T-helper 9 cell (primary cell): ENCODE measurements around the gene KIZ.

Experiments used
- DNase-seq: peaks from one replicate; pipeline ENCODE4 v3.0.0-alpha.2; 2020
- total RNA-seq, 2 donors: gene quantifications; one replicate each; lab custom pipeline; 2026; lab: John Stamatoyannopoulos, UW

KIZ gene, protein sequence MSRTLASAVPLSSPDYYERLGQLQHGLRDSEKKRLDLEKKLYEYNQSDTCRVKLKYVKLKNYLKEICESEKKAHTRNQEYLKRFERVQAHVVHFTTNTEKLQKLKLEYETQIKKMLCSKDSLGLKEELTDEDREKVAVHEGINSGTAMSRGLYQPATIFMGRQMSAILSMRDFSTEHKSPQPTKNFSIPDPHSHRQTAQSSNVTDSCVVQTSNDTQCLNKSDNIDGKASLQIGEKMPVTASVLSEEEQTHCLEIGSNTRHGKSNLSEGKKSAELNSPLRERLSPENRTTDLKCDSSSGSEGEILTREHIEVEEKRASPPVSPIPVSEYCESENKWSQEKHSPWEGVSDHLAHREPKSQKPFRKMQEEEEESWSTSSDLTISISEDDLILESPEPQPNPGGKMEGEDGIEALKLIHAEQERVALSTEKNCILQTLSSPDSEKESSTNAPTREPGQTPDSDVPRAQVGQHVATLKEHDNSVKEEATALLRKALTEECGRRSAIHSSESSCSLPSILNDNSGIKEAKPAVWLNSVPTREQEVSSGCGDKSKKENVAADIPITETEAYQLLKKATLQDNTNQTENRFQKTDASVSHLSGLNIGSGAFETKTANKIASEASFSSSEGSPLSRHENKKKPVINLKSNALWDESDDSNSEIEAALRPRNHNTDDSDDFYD
- 21.0 to 34.3 reads per million in 2 donors for total RNA-seq

DNA sequence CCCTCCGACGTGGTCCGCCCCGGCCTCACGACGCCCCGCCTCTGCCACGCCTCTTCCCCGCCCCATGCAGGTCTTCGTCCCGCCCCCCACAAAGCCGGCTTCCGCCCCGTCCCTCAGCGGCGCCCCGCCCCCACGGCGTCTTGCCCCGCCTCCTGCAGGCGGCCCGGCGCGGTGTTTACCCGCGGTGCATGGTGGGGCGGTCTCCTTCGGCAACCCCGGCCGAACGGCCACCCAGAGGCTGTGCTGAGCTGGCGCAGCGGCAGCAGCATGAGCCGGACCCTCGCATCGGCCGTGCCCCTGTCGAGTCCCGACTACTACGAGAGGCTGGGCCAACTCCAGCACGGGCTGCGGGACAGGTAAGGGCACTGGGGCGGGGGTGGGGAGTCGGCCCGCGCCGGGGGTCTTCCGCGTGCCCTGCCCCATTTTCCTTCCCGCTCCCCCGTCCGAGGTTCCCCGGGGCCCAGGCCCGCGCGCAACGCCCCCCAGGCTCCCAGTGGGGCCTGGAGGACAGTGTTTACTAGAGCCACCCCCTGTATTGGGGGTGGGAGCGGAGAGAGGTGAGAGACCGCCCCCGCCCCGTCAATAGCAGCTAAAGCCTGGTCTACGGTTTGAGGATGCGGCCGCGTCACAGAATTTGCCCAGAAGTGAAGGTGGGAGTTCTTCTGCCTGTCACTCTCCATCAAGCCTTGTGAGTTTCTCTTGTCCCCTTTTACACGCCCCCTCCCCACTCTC, at the start of gene KIZ:
KIZ (plus strand) TSS at position 234 of the 732 bp plus-strand sequence; CDS start at position 268, 34 bp downstream.
- DNase-seq = peak; percentile 99

DNA sequence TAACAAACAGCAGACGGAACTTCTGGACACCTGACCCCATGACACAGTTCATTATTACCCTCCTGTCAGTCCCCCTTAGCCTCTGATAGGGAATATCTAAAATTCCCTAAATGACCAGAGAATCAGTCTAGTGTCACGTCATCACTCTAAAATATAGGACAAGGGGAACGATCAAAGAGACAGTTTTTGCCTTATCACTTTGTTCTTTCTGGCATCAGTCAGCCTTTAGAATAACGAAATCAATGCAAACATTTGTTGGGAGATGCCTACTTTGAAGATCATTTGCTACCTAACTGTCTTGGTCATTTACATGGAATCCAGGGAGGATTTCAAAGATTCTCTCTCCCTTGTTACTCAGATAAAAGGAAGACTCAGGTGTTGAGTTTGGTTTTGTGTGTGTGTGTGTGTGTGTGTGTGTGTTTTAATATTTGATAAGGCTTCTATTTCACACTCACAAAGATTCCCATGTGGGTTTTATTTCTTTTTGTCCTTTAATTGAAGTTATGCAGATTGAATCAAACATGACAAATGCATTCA, 48.0 kb upstream of the KIZ start:
- no peak for DNase-seq

DNA sequence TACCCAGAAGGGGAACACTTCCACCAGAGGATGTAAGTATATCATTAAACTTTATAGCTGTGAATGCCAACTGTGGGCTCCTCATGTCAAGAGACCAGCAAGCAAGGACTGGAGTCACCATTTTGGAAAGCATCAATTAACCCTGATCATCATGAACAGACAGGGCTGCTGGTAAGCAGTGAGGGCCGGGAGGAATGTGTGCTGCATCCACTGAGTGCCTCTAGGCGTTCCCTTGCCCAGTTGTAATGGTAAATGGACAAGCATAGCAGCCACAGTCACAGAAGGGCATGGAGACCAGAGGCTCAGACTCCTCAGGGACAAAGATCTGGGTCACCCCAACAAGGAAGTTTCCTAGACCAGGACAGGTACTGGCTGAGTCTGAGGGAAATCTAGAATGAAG, 43.3 kb upstream of the KIZ start:
- DNase-seq = no peak

DNA sequence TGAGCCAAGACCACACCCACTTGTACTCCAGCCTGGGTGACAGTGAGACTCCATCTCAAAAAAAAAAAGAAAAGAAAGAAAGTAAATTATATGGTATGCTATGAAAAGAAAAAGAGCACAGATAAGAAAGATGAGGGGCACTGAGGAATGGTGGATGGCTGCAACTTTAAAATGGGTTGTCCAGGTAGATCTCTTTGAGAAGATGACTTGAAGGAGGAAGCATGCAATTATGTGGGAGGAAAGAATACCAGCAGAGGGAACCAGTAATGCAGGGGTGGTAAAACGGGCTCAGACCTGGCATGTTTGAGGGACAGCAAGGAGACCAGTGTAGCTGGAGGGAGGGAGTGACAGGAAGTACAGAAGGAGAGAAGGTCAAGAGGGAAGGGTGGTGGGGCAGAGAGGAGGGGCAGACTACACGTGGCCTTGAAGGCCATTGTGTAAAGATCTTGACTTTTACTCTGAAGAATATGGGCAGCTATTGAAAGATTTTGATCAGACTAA, 42.0 kb upstream of the KIZ start:
- no peak for DNase-seq

DNA sequence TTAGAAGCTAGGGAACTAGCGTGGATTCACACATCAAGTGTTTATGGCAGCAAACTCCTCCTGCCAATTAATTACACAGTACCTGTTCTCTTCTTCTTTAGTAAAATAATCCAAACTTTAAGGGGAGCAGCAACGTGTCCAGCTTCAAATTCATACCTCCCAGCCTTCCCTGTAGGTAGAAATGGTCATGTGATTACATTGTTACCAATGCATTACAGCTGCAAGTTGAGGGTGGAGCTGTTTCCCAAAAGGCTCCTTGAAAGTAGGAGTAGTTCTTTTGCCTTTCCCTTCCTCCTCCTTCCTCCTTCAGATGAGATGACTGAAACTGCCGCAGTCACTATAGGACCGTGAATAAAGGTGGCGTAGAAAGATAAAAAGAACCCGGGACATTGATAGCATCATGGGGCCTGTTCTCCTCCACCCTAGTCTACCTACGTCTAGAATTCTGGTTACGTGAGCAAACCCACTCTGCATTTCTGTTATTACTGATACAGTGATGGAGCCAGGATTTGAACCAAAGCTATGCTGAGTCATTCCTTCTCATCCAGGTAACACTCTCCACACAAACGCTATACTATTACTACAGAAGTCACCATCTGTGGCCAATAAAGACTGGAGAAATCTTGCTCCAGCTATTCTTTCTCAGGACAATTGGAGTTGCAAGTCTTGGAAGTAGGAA, 37.9 kb upstream of the KIZ start:
- DNase-seq = no peak

- no peak for DNase-seq
These were observed 36.5 kb upstream of the KIZ start for GRCh38 chr20:21089391-21089790.

DNA sequence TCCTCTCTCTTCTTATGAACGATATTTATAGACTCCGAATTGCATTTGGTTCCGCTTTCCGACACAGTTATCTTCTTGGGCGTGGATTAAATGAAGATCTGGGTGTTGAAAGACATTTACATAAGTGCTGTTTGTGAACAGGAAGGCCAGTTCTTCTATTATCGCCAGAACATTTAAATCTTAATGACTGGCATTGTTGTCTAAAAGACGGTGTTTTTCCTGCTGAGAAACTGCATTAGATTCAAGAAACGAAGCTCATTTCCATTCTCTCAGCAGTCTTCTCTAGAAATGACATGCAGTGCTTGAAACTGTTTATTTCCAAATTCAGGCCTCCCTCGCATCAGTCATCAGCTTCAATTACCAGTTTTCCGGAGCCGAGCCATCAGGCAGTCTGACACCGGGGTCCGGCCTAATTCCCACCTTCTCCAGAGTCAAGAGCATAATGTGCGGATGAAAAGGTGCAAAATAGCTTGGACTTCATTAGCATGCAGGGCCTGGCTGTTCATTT, 35.7 kb upstream of the KIZ start:
- no peak for DNase-seq

- no peak for DNase-seq
These were observed 35.2 kb upstream of the KIZ start for GRCh38 chr20:21090721-21091120.

GRCh38 chr20:21092806-21093205, 33.1 kb upstream of the KIZ start:
- DNase-seq = no peak

- no peak for DNase-seq
These were observed 29.4 kb upstream of the KIZ start for GRCh38 chr20:21096321-21097043.

DNA sequence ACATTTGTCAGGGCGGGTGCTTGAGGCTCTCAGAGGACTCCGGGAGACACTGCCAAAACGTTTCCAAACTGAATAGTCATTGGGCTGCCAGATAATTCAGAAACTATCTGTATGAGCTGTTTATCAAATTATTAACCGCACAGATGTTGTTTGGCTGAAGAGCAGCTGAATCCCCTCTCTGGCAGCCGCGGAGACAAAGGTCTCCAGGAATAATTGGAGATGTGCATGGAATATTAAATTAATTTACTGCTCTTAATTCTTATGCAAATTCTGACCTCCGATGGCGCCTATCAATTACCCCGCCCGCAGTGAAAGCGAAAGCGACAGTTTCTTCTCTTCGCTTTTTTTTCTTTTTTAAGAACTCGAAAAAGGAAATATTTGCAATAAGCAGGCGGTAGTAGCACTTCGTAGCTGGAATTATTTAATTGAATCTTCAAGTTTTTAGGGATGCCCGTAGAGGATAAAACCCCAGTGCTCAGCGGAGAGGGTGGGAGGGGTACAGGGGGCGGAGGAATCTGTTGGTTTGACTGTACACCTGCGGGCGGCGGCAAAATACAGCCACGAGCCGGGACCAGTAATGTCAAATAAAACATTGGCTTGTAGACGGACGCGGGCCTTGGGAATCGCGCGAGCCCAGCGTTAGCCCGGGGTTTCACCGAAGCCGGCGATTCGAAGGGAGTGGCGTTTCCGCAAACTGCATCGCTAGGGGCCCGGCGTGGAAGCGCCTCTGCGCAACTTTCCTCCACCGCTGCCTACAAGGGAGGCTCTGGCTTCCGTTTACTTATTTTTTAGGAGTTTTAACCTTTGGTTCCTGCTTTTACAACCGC, 25.9 kb upstream of the KIZ start:
- DNase-seq = peak; percentile 17

GRCh38 chr20:21100578-21101452, 25.1 kb upstream of the KIZ start:
- DNase-seq = no peak

- no peak for DNase-seq
These were observed 24.4 kb upstream of the KIZ start for GRCh38 chr20:21101453-21101931.

DNA sequence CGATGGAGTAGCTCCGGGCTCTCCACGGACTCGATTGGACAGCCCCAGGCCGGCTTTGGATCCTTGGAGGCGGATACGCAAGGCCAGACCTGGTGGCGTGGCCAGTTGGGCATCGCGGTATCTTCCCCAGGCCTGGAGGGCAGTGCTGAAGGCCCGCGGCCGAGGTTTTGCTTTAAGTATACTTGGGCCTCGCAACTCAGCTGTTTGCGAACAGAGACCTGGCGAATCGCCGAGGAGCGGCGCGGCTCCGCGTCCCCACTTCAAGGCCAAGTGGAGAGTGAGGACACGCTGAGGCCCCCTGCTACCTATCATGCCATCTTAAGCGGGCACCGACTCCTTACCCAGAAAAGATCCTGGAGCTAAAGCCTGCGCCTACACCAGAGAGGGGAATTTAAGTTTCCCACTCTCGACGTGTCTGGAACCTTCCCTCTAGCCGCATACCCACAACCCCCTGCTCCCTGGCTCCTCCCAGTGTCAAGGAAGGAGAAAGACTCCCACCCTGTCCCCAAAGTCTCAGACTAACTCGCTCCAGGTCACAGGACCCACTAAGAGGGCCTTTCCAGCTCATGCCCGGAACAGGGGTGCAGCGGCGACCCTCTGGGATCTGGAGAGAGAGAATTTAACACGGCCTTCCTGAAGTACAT, 23.8 kb upstream of the KIZ start:
- no peak for DNase-seq

DNA sequence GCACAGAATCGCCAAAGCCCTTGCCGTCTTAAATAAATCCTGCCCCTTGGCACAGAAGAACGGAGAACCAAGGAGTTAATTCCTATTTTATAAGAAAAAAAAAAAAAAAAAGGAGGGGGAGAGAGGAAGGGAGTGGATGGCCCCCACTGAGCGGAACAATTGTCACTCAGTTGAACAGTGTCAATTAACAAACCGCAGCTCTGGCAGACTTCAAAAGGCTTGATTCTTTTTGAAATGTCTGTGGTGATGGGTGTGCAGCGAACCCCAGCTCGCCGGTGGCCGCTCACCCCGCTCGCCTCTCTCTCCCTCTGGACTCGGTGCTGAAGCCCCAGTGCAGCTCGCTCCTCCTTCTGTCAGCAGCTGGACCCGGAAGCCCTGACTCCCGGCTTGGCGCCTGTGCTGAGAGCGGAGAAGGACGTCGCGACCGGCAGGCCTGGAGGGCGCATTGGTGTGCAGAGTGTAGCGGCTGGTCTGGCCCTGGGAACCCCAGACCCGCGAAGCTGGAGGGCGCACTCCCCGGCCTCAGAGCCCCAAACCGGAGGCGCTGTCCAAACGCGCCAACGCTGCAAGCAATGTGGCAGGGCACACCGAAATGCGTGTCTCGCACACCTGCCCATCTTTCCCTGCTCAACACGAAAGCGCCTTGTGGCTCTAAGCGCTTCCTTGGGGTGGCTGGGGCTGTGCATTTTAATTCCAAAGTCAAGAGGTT, 23.1 kb upstream of the KIZ start:
- peak; percentile 24 for DNase-seq

DNA sequence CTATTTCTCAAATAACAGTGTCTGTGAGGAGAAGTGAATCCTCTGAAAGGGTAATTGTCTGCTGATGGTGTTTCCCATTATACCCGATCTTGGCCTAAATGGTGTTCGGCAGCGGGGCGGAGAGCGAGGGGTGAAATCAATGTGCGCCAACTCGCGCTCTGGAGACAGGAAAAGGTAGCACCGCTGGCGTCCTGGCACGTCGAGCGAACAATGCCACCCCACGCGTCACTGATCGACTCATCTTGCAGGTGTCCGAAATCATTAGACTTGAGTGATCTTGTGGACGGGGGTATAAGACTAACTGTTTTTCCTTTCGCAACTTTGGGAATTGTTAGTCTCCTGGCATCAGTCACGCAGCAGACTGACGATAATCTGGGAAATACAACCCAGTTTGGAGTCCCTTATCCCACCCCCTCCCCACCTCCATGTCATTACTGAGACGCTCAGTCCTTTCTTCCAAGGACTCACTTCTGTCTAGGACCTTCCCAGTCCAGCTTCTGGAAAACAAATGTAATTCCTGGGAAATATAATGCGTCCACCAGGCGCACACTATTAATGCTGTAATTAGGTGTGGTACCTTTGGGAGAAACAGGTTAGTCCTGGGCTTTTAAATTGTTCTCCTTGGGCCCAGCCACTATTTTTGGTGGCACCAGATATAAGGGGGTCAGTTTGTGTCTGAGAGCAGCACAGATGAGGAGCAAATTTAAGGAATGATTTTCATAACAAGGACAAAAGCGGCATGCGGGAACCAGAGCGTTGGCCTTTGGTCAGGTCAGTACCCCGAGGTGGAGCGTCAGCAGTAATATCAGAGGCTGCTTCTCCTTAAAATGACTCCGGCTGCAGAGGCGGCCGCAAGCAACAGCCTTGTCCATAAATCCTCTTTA, 22.1 kb upstream of the KIZ start:
- DNase-seq = no peak

DNA sequence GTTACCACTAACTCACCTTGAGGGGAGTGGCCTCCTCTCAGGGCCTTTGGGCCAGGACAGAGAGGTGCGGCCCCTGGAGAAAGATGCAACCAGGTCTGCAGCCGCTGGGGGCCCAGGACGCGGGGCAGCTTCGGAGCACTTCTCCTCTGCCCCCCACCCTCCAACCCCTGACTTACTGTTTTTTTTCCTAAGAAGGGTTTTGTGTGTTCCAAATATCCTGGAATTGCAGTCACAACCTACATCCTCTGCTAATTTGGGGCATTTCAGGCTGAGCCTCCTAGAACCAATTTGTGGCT, 21.5 kb upstream of the KIZ start:
- DNase-seq = no peak
